Kidney (tissue), 14 donors: ENCODE results near the gene HHIPL1. TPM values are rescaled to one million over a fixed set of nuclear protein-coding genes. Genes with fewer than 3 reads are reported as not detected.

Experiments
- DNase-seq, 5 donors: peaks; one replicate each; pipeline ENCODE4 v3.0.0-alpha.2; 2013 to 2020
- FAIRE-seq: peaks from 2 replicates; lab custom pipeline; 2012; peaks lifted over from hg19 to GRCh38; lab: Jason Lieb, UNC
- H3K27ac ChIP-seq, 2 donors: one replicate each; pipeline ENCODE4 v1.7.0; 2013; ENCODE audit warnings: low read depth in 2 of 2, low read length in 2 of 2, inconsistent platforms in 1 of 2
- H3K27me3 ChIP-seq: one replicate; pipeline ENCODE4 v1.7.1; 2013; ENCODE audit warnings: low read length, inconsistent platforms; ENCODE audit not compliant: control insufficient read depth, insufficient read depth
- H3K36me3 ChIP-seq, 3 donors: one replicate each; pipeline versions ENCODE4 v1.7.0 to v1.7.1; 2013; ENCODE audit warnings: low read length in 3 of 3, control low read depth in 1 of 3, inconsistent platforms in 1 of 3; ENCODE audit not compliant: insufficient read depth in 3 of 3, control insufficient read depth in 2 of 3
- H3K4me1 ChIP-seq, 3 donors: one replicate each; pipeline versions ENCODE4 v1.7.0 to v1.7.1; 2013; ENCODE audit warnings: low read length in 3 of 3, inconsistent platforms in 1 of 3, low read depth in 1 of 3; ENCODE audit not compliant: control insufficient read depth in 2 of 3, insufficient read depth in 2 of 3
- H3K4me3 ChIP-seq, 3 donors: one replicate each; pipeline versions ENCODE4 v1.7.0 to v1.8.1; 2013; ENCODE audit warnings: low read length in 3 of 3, control low read depth in 1 of 3, inconsistent platforms in 1 of 3
- H3K9ac ChIP-seq, 3 donors: one replicate each; pipeline versions ENCODE4 v1.7.0 to v1.7.1; 2013; ENCODE audit warnings: low read length in 3 of 3, control low read depth in 1 of 3, inconsistent platforms in 1 of 3
- H3K9me3 ChIP-seq, 3 donors: one replicate each; pipeline versions ENCODE4 v1.7.0 to v1.7.1; 2013; ENCODE audit warnings: low read length in 3 of 3, control low read depth in 1 of 3, inconsistent platforms in 1 of 3; ENCODE audit not compliant: control insufficient read depth in 2 of 3, insufficient read depth in 1 of 3
- CTCF ChIP-seq: IDR thresholded peaks from 3 replicates; pipeline ENCODE4 v1.5.1; 2012; ENCODE audit warnings: mild to moderate bottlenecking, moderate library complexity, borderline replicate concordance; ENCODE audit not compliant: insufficient read depth; ENCODE audit errors: extremely low read depth
- intact Hi-C: fragments of 100-400 bp; cut with DNase I; formaldehyde crosslinking; loops from one replicate; pipeline ENCODE4 v1.11.1; 2022
- polyA plus RNA-seq: library from polyadenylated mRNA; stranded (reverse); fragments of 350-450 nt; fragmentation: Illumina TruSeq; extraction: RNeasy Lipid Tissue Mini Kit (QIAGEN cat#74804); gene quantifications from one replicate; pipeline ENCODE4 v1.2.3, GENCODE V29; 2014; ENCODE audit warnings: low read depth, low replicate concordance; ENCODE audit not compliant: insufficient read depth
- total RNA-seq: library from RNA; stranded (reverse); fragmentation: NEBNext Ultra II Directional; extraction: Animal tissue kit (Norgen Biotek cat#: 25700); gene quantifications from one replicate; pipeline ENCODE4 v1.2.1, GENCODE V29; 2021
- donor health status: control.
- donor health status: control.
- donor health status: control.
- donor health status: control.
- donor health status: control.
- donor health status: DM: yes; HTN: yes; CAD: no.
- donor health status: Normal renal cell carcinoma (clear cell type).

Gene HHIPL1
- total and polyA plus RNA-seq, 2 donors from 2014 or later: 0.32 to 0.88 TPM

- intact Hi-C loops: no loop called here
- H3K36me3 ChIP-seq: no peaks in the 10 kb centered on the region
- TF ChIP-seq CTCF: peak; percentile 4
- FAIRE-seq: no peak
- peak overlapping the region in 1 of 3 donors; percentile 40 for H3K9ac ChIP-seq
- H3K4me3 ChIP-seq: peak overlapping the region; percentile 55 to 75 (median 61)
- H3K9me3 ChIP-seq: no peaks in the 10 kb centered on the region
- H3K27ac ChIP-seq: peak overlapping the region; percentile 74 to 78
- DNase-seq: peak; percentile 97 to 99 (median 98)
- peaks cover 0 to 28% (median 18%) of the 10 kb centered on the region in 3 donors for H3K4me1 ChIP-seq
- no peaks in the 10 kb centered on the region for H3K27me3 ChIP-seq
These were observed 40.6 kb upstream of the HHIPL1 start for GRCh38 chr14:99604278-99604765.

- H3K4me3 ChIP-seq: peak overlapping the region; percentile 55 to 75 (median 61)
- intact Hi-C loops: no loop called here
- H3K27ac ChIP-seq: peak overlapping the region; percentile 74 to 78
- FAIRE-seq: no peak
- peak overlapping the region in 1 of 3 donors; percentile 40 for H3K9ac ChIP-seq
- no peaks in the 10 kb centered on the region for H3K36me3 ChIP-seq
- H3K4me1 ChIP-seq: peaks cover 0 to 25% (median 16%) of the 10 kb centered on the region in 3 donors
- no peaks in the 10 kb centered on the region for H3K27me3 ChIP-seq
- H3K9me3 ChIP-seq: no peaks in the 10 kb centered on the region
- TF ChIP-seq CTCF: no peak
- DNase-seq: no peak
These were observed 40.1 kb upstream of the HHIPL1 start for GRCh38 chr14:99604766-99605298.

- Histone ChIP-seq H3K4me1 (peaks cover 0 to 22% (median 11%) of the 10 kb centered on the region in 3 donors), H3K9me3 (no peaks in the 10 kb centered on the region), H3K4me3 (peak overlapping the region; percentile 56 to 75 (median 69)), H3K36me3 (no peaks in the 10 kb centered on the region), H3K9ac (peak overlapping the region in 1 of 3 donors; percentile 40), H3K27me3 (no peaks in the 10 kb centered on the region), H3K27ac (peak overlapping the region in 1 of 2 donors; percentile 78)
- intact Hi-C loops: no loop called here
- DNase-seq (peak; percentile 77 to 89 (median 81)), FAIRE-seq (no peak)
- no peak for TF ChIP-seq CTCF
These were observed 39.5 kb upstream of the HHIPL1 start for GRCh38 chr14:99605299-99605961.
